ENCODE data around the gene CRK. TPM values are rescaled to one million over a fixed set of nuclear protein-coding genes. Genes with fewer than 3 reads are reported as not detected.

CRK gene
- polyA plus RNA-seq, 1 experiment: 110 TPM

GRCh38 chr17:1491443-1492248 lies 35.6 kb upstream of the CRK start:
- H3K9me3 ChIP-seq (ENCODE audit: control insufficient read depth, insufficient read depth, low read length): peaks cover 9% of the 10 kb centered on the region; the same call in 1 of the 2 replicates
- H3K4me3 ChIP-seq (ENCODE audit: low read depth, low read length): peak overlapping the region; percentile 84
- no peak overlapping the region for H3K27ac ChIP-seq (ENCODE audit: low read depth, low read length)
- H3K27me3 ChIP-seq (ENCODE audit: control insufficient read depth, insufficient read depth, low read length): no peaks in the 10 kb centered on the region
- TF ChIP-seq, protein P1, sequence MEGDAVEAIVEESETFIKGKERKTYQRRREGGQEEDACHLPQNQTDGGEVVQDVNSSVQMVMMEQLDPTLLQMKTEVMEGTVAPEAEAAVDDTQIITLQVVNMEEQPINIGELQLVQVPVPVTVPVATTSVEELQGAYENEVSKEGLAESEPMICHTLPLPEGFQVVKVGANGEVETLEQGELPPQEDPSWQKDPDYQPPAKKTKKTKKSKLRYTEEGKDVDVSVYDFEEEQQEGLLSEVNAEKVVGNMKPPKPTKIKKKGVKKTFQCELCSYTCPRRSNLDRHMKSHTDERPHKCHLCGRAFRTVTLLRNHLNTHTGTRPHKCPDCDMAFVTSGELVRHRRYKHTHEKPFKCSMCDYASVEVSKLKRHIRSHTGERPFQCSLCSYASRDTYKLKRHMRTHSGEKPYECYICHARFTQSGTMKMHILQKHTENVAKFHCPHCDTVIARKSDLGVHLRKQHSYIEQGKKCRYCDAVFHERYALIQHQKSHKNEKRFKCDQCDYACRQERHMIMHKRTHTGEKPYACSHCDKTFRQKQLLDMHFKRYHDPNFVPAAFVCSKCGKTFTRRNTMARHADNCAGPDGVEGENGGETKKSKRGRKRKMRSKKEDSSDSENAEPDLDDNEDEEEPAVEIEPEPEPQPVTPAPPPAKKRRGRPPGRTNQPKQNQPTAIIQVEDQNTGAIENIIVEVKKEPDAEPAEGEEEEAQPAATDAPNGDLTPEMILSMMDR (IDR thresholded peaks at IDR 0.05; ENCODE audit: low read depth, low read length): no peak
- ChIA-PET CTCF (interaction anchor here (1.4 to 2.1 kb wide), 2 partner anchors 24 to 126 kb away, joined by 3 to 6 read pairs; no protein-coding TSS in a partner anchor), POLR2A (no interaction called here)
- no peak for DNase-seq (ENCODE audit: low read depth, low spot score)

- CTCF ChIA-PET: interaction anchor here (2.1 kb wide), 1 partner anchor 125 kb away, joined by 6 read pairs; no protein-coding TSS in a partner anchor
- Histone ChIP-seq H3K4me3 (ENCODE audit: low read depth, low read length) (peak overlapping the region; percentile 84), H3K9me3 (ENCODE audit: control insufficient read depth, insufficient read depth, low read length) (peaks cover 15% of the 10 kb centered on the region; the same call in 1 of the 2 replicates), H3K27me3 (ENCODE audit: control insufficient read depth, insufficient read depth, low read length) (no peaks in the 10 kb centered on the region), H3K27ac (ENCODE audit: low read depth, low read length) (no peak overlapping the region)
- POLR2A ChIA-PET: interaction anchor here (0.7 to 0.8 kb wide), 2 partner anchors 24 to 26 kb away, joined by 3 read pairs; partner anchors contain the start of gene INPP5K
- no peak for DNase-seq (ENCODE audit: low read depth, low spot score)
- TF ChIP-seq, protein P1 (IDR thresholded peaks at IDR 0.05; ENCODE audit: low read depth, low read length): no peak
Measured at GRCh38 chr17:1490643-1491442, 34.8 kb upstream of the CRK start.

DNA sequence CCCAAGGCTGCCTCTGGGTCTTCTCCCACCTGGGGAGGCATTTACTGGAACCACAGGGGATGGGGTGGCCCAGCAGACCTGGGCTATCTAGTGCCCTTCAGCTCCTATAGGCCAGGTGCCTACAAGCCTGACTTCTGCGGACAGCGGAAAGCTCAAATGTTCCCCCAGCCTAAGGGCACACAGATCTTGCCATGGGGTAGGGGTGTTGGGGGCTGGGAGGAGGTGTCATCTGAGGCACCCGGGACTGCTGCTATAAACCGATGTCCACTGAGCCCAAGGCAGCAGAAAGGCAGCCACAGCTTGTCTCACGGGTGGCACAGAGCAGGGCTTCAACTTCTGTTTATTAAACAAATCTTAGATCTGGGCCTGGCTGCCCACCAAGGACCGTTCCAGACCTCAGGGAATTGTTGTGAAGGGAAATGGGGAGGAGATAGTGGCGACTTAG lies 32.8 kb upstream of the CRK start:
- ChIA-PET CTCF (no interaction called here), POLR2A (interaction anchor here (0.5 to 0.6 kb wide), 2 partner anchors 38 to 260 kb away, joined by 3 to 4 read pairs; no protein-coding TSS in a partner anchor)
- peak overlapping the region; percentile 61 for H3K4me3 ChIP-seq (ENCODE audit: low read depth, low read length)
- TF ChIP-seq, protein P1 (IDR thresholded peaks at IDR 0.05; ENCODE audit: low read depth, low read length): no peak
- peak overlapping the region; percentile 92 for H3K27ac ChIP-seq (ENCODE audit: low read depth, low read length)
- no peak for DNase-seq (ENCODE audit: low read depth, low spot score)
- H3K9me3 ChIP-seq (ENCODE audit: control insufficient read depth, insufficient read depth, low read length): peaks cover 15% of the 10 kb centered on the region; the same call in 1 of the 2 replicates
- H3K27me3 ChIP-seq (ENCODE audit: control insufficient read depth, insufficient read depth, low read length): no peaks in the 10 kb centered on the region

GRCh38 chr17:1487939-1488825 lies 32.1 kb upstream of the CRK start:
- Histone ChIP-seq H3K27ac (ENCODE audit: low read depth, low read length) (peak overlapping the region; percentile 92), H3K4me3 (ENCODE audit: low read depth, low read length) (peak overlapping the region; percentile 61), H3K27me3 (ENCODE audit: control insufficient read depth, insufficient read depth, low read length) (no peaks in the 10 kb centered on the region), H3K9me3 (ENCODE audit: control insufficient read depth, insufficient read depth, low read length) (peaks cover 15% of the 10 kb centered on the region; the same call in 1 of the 2 replicates)
- peak; percentile 67 for DNase-seq (ENCODE audit: low read depth, low spot score)
- TF ChIP-seq, protein P1 (IDR thresholded peaks at IDR 0.05; ENCODE audit: low read depth, low read length): no peak
- ChIA-PET CTCF (no interaction called here), POLR2A (interaction anchor here (0.6 to 1.2 kb wide), 7 partner anchors 10 to 405 kb away, joined by 3 to 11 read pairs (median 4); partner anchors contain the start of genes INPP5K and YWHAE)
